HG03103 (cell line): Measurements from ENCODE around the gene CELA2A.
"Not testable (repeated sequence)": the region's sequence is repeated elsewhere in the genome, so short reads cannot be mapped to it uniquely, and the experiment has no call there.

Experiments used
- ATAC-seq: cut with Tn5 transposase; IDR thresholded peaks from one replicate; pipeline ENCODE4 v1.9.1; 2021; ENCODE audit warnings: low read depth; ENCODE audit not compliant: unreplicated experiment

The CELA2A gene

GRCh38 chr1:15465674-15466073 lies 9.1 kb downstream of the CELA2A start:
- ATAC-seq, result no peak

- ATAC-seq, result not testable (repeated sequence)
Observed at GRCh38 chr1:15466955-15467625, 10.6 kb downstream of the CELA2A start.

GRCh38 chr1:15468145-15468544 lies 11.6 kb downstream of the CELA2A start:
- no peak for ATAC-seq

GRCh38 chr1:15469361-15469760 lies 12.8 kb downstream of the CELA2A start:
- no peak for ATAC-seq

- not testable (repeated sequence) for ATAC-seq
Observed at GRCh38 chr1:15469821-15470448, 13.4 kb downstream of the CELA2A start.

- not testable (repeated sequence) for ATAC-seq
Observed at GRCh38 chr1:15471067-15471466, 14.5 kb downstream of the CELA2A start.

GRCh38 chr1:15471723-15472122 lies 15.2 kb downstream of the CELA2A start:
- ATAC-seq, result not testable (repeated sequence)

GRCh38 chr1:15472587-15472986 lies 16.1 kb downstream of the CELA2A start:
- ATAC-seq, result no peak

- no peak for ATAC-seq
Observed at GRCh38 chr1:15475752-15476314, 19.3 kb downstream of the CELA2A start, which contains the start of gene CELA2B. Gene CELA2B (plus strand): TSS chr1:15476104. CDS start chr1:15476126, 22 bp downstream.

- no peak for ATAC-seq
Observed at GRCh38 chr1:15476927-15477326, 20.4 kb downstream of the CELA2A start.

- ATAC-seq, result no peak
Observed at GRCh38 chr1:15477646-15478212, 21.2 kb downstream of the CELA2A start.

GRCh38 chr1:15479654-15480347 lies 23.3 kb downstream of the CELA2A start:
- no peak for ATAC-seq

- ATAC-seq, result not testable (repeated sequence)
Observed at GRCh38 chr1:15482455-15482854, 25.9 kb downstream of the CELA2A start.

GRCh38 chr1:15482983-15483543 lies 26.5 kb downstream of the CELA2A start:
- ATAC-seq, result not testable (repeated sequence)

GRCh38 chr1:15483971-15484370 lies 27.4 kb downstream of the CELA2A start:
- ATAC-seq, result no peak

GRCh38 chr1:15484443-15484842 lies 27.9 kb downstream of the CELA2A start:
- not testable (repeated sequence) for ATAC-seq

- no peak for ATAC-seq
Observed at GRCh38 chr1:15485636-15486035, 29.1 kb downstream of the CELA2A start.

GRCh38 chr1:15486844-15487610 lies 30.5 kb downstream of the CELA2A start:
- not testable (repeated sequence) for ATAC-seq

- no peak for ATAC-seq
Observed at GRCh38 chr1:15488371-15488770, 31.8 kb downstream of the CELA2A start.
